ENCODE results near the gene GSKIP. TPM values are rescaled to one million over a fixed set of nuclear protein-coding genes. Genes with fewer than 3 reads are reported as not detected.
A peak's percentile ranks its signal among the peaks of the same experiment; 100 is the strongest.

Gene GSKIP
- total and polyA plus RNA-seq, 2 experiments from 2014 or later, result 37.3 to 46.5 TPM

DNA sequence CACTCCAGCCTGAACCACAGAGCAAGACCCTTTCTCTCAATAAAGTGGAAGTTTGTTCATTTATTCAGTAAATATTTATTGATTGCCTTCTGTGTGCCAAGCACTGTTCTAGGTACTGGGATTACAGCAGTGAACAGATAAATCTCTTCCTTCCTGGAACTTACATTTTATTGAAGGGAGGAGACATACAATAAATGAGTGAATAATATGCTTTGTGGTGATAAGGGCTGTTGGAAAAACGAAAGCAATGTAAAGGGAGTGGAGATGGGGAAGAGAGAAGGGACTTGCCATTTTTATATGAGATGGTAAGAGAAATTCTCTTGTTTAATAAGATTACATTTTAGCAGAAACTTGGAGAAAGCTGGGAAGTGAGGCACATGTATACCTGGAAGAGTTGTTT is 1.6 kb downstream of the GSKIP start:
- H3K79me2 ChIP-seq (ENCODE audit: insufficient read depth), result peaks cover 90% of the 10 kb centered on the region
- in situ Hi-C loops (cut with MboI), result no loop called here
- H3K27me3 ChIP-seq (replicated peaks; ENCODE audit: insufficient read depth), result no peaks in the 10 kb centered on the region
- peaks cover 9% of the 10 kb centered on the region; the same call in 1 of the 2 replicates for H4K20me1 ChIP-seq (ENCODE audit: insufficient read depth)
- no peaks in the 10 kb centered on the region for H3F3A ChIP-seq (ENCODE audit: insufficient read depth)
- H3K9me2 ChIP-seq (ENCODE audit: insufficient read depth), result no peaks in the 10 kb centered on the region
- no peaks in the 10 kb centered on the region for H3K9me3 ChIP-seq (ENCODE audit: low read depth)
- no peak overlapping the region for H3K27ac ChIP-seq
- DNase-seq, result no peak
- H3K4me1 ChIP-seq (ENCODE audit: insufficient read depth), result peaks cover 13% of the 10 kb centered on the region
- H3K4me3 ChIP-seq, result peak overlapping the region; percentile 99; the same call in 1 of the 2 replicates
- TF ChIP-seq EZH2phosphoT487 (IDR thresholded peaks at IDR 0.05; ENCODE audit: insufficient read depth, low read depth) (no peak), EZH2 (IDR thresholded peaks at IDR 0.05; ENCODE audit: insufficient read depth, poor library complexity, severe bottlenecking) (no peak)
- no peaks in the 10 kb centered on the region for H3K36me3 ChIP-seq (ENCODE audit: low read depth)
- no peak overlapping the region for H2AFZ ChIP-seq
- H3K9ac ChIP-seq, result no peak overlapping the region; the same call in 1 of the 2 replicates
- WGBS, 2 experiments (ENCODE audit: low coverage in 1 of 2, low lambda C conversion rate in 2 of 2, missing lambda C conversion rate in 2 of 2), result 96 to 100% methylated on average over 1 of the region's 1 CpG
- no peak overlapping the region for H3K4me2 ChIP-seq (ENCODE audit: unreplicated experiment)

DNA sequence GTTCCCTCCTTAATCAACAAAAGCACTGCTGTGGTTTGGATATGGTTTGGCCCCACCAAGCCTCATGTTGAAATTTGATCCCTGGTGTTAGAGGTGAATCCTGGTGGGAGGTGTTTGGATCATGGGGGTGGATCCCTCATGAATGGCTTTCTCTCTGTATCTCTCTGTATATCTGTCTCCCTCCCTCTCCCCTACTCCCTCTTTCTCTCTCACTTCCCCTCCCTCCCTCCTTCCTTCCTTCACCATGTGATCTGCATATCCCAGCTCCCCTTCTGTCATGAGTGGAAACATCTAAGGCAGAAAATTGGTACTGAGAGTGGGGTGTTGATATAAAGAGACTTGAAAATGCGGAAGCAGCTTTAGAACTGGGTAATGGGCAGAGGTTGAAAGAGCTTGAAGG is 5.2 kb downstream of the GSKIP start:
- Histone ChIP-seq H3K4me1 (ENCODE audit: insufficient read depth) (no peaks in the 10 kb centered on the region), H4K20me1 (ENCODE audit: insufficient read depth) (no peaks in the 10 kb centered on the region), H3K4me3 (no peak overlapping the region), H3K9ac (no peak overlapping the region), H3K36me3 (ENCODE audit: low read depth) (no peaks in the 10 kb centered on the region), H3K27me3 (replicated peaks; ENCODE audit: insufficient read depth) (no peaks in the 10 kb centered on the region), H2AFZ (no peak overlapping the region), H3K4me2 (ENCODE audit: unreplicated experiment) (no peak overlapping the region), H3K27ac (no peak overlapping the region), H3K9me2 (ENCODE audit: insufficient read depth) (no peaks in the 10 kb centered on the region), H3K79me2 (ENCODE audit: insufficient read depth) (peaks cover 94% of the 10 kb centered on the region), H3F3A (ENCODE audit: insufficient read depth) (no peaks in the 10 kb centered on the region), H3K9me3 (ENCODE audit: low read depth) (no peaks in the 10 kb centered on the region)
- WGBS, 2 experiments (ENCODE audit: low coverage in 1 of 2, low lambda C conversion rate in 2 of 2, missing lambda C conversion rate in 2 of 2), result 95 to 100% methylated on average over 1 of the region's 1 CpG
- DNase-seq, result no peak
- in situ Hi-C loops (cut with MboI), result no loop called here
- TF ChIP-seq EZH2phosphoT487 (IDR thresholded peaks at IDR 0.05; ENCODE audit: insufficient read depth, low read depth) (no peak), EZH2 (IDR thresholded peaks at IDR 0.05; ENCODE audit: insufficient read depth, poor library complexity, severe bottlenecking) (no peak)

DNA sequence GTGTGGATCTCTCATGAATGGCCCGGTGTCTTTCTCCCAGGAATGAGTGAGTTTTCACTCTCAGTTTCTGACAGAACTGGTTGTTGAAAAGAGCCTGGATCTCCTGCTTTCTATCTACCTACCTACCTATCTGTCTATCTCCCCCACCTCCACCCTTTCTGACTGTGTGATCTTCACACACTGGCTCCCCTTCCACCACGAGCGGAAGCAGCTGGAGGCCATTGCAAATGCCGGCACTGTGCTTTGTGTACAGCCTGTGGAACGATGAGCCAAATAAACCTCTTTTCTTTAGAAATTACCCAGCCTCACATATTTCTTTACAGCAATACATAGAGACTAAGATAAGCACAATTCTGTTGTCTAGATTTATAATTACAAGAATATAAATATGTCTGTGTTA is 7.2 kb downstream of the GSKIP start:
- Histone ChIP-seq H3F3A (ENCODE audit: insufficient read depth) (no peaks in the 10 kb centered on the region), H3K27ac (no peak overlapping the region), H2AFZ (no peak overlapping the region), H3K79me2 (ENCODE audit: insufficient read depth) (peaks cover 95% of the 10 kb centered on the region), H3K4me2 (ENCODE audit: unreplicated experiment) (no peak overlapping the region), H3K9me3 (ENCODE audit: low read depth) (no peaks in the 10 kb centered on the region), H4K20me1 (ENCODE audit: insufficient read depth) (no peaks in the 10 kb centered on the region), H3K9ac (no peak overlapping the region), H3K4me3 (no peak overlapping the region), H3K27me3 (replicated peaks; ENCODE audit: insufficient read depth) (no peaks in the 10 kb centered on the region), H3K36me3 (ENCODE audit: low read depth) (no peaks in the 10 kb centered on the region), H3K9me2 (ENCODE audit: insufficient read depth) (no peaks in the 10 kb centered on the region), H3K4me1 (ENCODE audit: insufficient read depth) (no peaks in the 10 kb centered on the region)
- TF ChIP-seq EZH2phosphoT487 (IDR thresholded peaks at IDR 0.05; ENCODE audit: insufficient read depth, low read depth) (no peak), EZH2 (IDR thresholded peaks at IDR 0.05; ENCODE audit: insufficient read depth, poor library complexity, severe bottlenecking) (no peak)
- in situ Hi-C loops (cut with MboI), result no loop called here
- WGBS, 2 experiments (ENCODE audit: low coverage in 1 of 2, low lambda C conversion rate in 2 of 2, missing lambda C conversion rate in 2 of 2), result 61 to 77% methylated on average over 4 to 5 of the region's 5 CpGs
- no peak for DNase-seq

DNA sequence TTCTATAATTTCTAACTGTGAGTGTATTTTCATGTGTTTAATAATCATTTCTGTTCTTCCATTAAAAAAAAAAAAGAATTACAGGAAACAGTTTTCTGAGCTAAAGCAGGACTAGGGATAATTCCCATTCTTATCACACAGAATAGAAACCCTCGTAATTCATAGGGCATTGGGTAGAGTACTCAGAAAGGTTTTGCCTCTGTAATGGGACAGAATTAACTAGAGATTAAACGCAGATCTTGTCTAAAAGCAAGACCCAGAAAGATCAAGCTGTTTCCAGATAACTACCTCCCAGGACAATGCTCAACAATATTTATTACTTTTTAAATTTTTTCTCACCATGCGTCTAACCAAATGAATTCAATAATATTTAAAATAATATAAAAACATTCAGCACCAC is 10.2 kb downstream of the GSKIP start:
- in situ Hi-C loops (cut with MboI), result no loop called here
- no peak overlapping the region for H3K4me2 ChIP-seq (ENCODE audit: unreplicated experiment)
- no peak overlapping the region for H3K27ac ChIP-seq

DNA sequence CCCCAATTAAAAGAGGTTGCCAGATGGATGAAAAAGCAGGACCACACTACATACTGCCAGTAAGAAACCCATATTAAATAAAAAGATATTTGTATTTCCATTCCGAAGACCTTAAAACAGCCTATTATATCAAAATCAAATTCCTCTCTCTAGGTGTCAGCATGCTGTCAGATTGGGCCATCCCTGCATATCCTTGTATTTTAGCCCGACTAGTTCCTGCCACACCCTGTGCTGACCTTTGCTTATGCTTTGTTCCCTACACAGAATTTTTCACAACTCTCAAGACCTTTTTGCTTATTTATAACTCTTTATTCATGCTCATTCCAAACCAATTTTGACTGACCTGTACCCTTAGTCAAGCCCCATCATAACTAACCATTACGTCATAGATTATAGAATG is 12.8 kb downstream of the GSKIP start:
- H3K9me2 ChIP-seq (ENCODE audit: insufficient read depth), result no peaks in the 10 kb centered on the region
- 95 to 98% methylated on average over 3 of the region's 3 CpGs for WGBS, 2 experiments (ENCODE audit: low coverage in 1 of 2, low lambda C conversion rate in 2 of 2, missing lambda C conversion rate in 2 of 2)
- no peak overlapping the region for H3K9ac ChIP-seq
- H3K27me3 ChIP-seq (replicated peaks; ENCODE audit: insufficient read depth), result no peaks in the 10 kb centered on the region
- no peak overlapping the region for H3K4me2 ChIP-seq (ENCODE audit: unreplicated experiment)
- H3K79me2 ChIP-seq (ENCODE audit: insufficient read depth), result peaks cover 46% of the 10 kb centered on the region
- no peak overlapping the region for H2AFZ ChIP-seq
- H3K36me3 ChIP-seq (ENCODE audit: low read depth), result no peaks in the 10 kb centered on the region
- H3K4me3 ChIP-seq, result no peak overlapping the region
- TF ChIP-seq EZH2 (IDR thresholded peaks at IDR 0.05; ENCODE audit: insufficient read depth, poor library complexity, severe bottlenecking), result no peak
- no peak for TF ChIP-seq EZH2phosphoT487 (IDR thresholded peaks at IDR 0.05; ENCODE audit: insufficient read depth, low read depth)
- no peaks in the 10 kb centered on the region for H3F3A ChIP-seq (ENCODE audit: insufficient read depth)
- no peak for DNase-seq
- no peaks in the 10 kb centered on the region for H3K9me3 ChIP-seq (ENCODE audit: low read depth)
- no peaks in the 10 kb centered on the region for H3K4me1 ChIP-seq (ENCODE audit: insufficient read depth)
- in situ Hi-C loops (cut with MboI), result no loop called here
- 0 out of 2 replicates have a peak, but pooled peaks cover 3% of the 10 kb centered on the region for H4K20me1 ChIP-seq (ENCODE audit: insufficient read depth)
- no peak overlapping the region for H3K27ac ChIP-seq

More for the DNA sequence above, 10.2 kb downstream of the GSKIP start:
- H3K9me2 ChIP-seq (ENCODE audit: insufficient read depth), result no peaks in the 10 kb centered on the region
- no peak overlapping the region for H2AFZ ChIP-seq
- no peaks in the 10 kb centered on the region for H3K27me3 ChIP-seq (replicated peaks; ENCODE audit: insufficient read depth)
- peaks cover 72% of the 10 kb centered on the region for H3K79me2 ChIP-seq (ENCODE audit: insufficient read depth)
- no peaks in the 10 kb centered on the region for H3K4me1 ChIP-seq (ENCODE audit: insufficient read depth)
- TF ChIP-seq EZH2 (IDR thresholded peaks at IDR 0.05; ENCODE audit: insufficient read depth, poor library complexity, severe bottlenecking) (no peak), EZH2phosphoT487 (IDR thresholded peaks at IDR 0.05; ENCODE audit: insufficient read depth, low read depth) (no peak)
- WGBS, 2 experiments (ENCODE audit: low coverage in 1 of 2, low lambda C conversion rate in 2 of 2, missing lambda C conversion rate in 2 of 2), result 98% methylated on average over 3 of the region's 3 CpGs
- no peak for DNase-seq
- no peaks in the 10 kb centered on the region for H3F3A ChIP-seq (ENCODE audit: insufficient read depth)
- no peaks in the 10 kb centered on the region for H3K36me3 ChIP-seq (ENCODE audit: low read depth)
- no peak overlapping the region for H3K4me3 ChIP-seq
- no peaks in the 10 kb centered on the region for H3K9me3 ChIP-seq (ENCODE audit: low read depth)
- H4K20me1 ChIP-seq (ENCODE audit: insufficient read depth), result 0 out of 2 replicates have a peak, but pooled peaks cover 3% of the 10 kb centered on the region
- H3K9ac ChIP-seq, result no peak overlapping the region
